Measurements from ENCODE around the gene LRRC72.

The LRRC72 gene

GRCh38 chr7:16558761-16559302, 32.2 kb downstream of the LRRC72 start:
- H3K27me3 Mint-ChIP-seq (ENCODE audit: low read depth): no peaks in the 10 kb centered on the region
- H3K27ac Mint-ChIP-seq: no peak overlapping the region
- TF ChIP-seq CTCF (IDR thresholded peaks at IDR 0.05; ENCODE audit: unreplicated experiment in 3 of 3): no peak
- H3K9me3 Mint-ChIP-seq: no peaks in the 10 kb centered on the region
- H3K4me1 Mint-ChIP-seq: no peaks in the 10 kb centered on the region
- no peak overlapping the region for H3K4me3 Mint-ChIP-seq
- H3K36me3 Mint-ChIP-seq (ENCODE audit: low read depth): no peaks in the 10 kb centered on the region

- no peaks in the 10 kb centered on the region for H3K36me3 Mint-ChIP-seq (ENCODE audit: low read depth)
- peaks cover 2% of the 10 kb centered on the region for H3K4me1 Mint-ChIP-seq
- TF ChIP-seq CTCF (IDR thresholded peaks at IDR 0.05; ENCODE audit: unreplicated experiment in 3 of 3): no peak
- no peaks in the 10 kb centered on the region for H3K9me3 Mint-ChIP-seq
- no peaks in the 10 kb centered on the region for H3K27me3 Mint-ChIP-seq (ENCODE audit: low read depth)
- no peak overlapping the region for H3K27ac Mint-ChIP-seq
- H3K4me3 Mint-ChIP-seq: no peak overlapping the region
These were observed 33.0 kb downstream of the LRRC72 start for GRCh38 chr7:16559497-16560179.

- Mint-ChIP-seq H3K4me3 (no peak overlapping the region), H3K36me3 (ENCODE audit: low read depth) (no peaks in the 10 kb centered on the region)
These were observed 35.3 kb downstream of the LRRC72 start for GRCh38 chr7:16561943-16562342.

GRCh38 chr7:16562456-16563220, 36.0 kb downstream of the LRRC72 start:
- Mint-ChIP-seq H3K9me3 (no peaks in the 10 kb centered on the region), H3K4me3 (no peak overlapping the region), H3K27ac (peak overlapping the region in 1 of 3 experiments; percentile 12), H3K27me3 (ENCODE audit: low read depth) (no peaks in the 10 kb centered on the region), H3K36me3 (ENCODE audit: low read depth) (no peaks in the 10 kb centered on the region), H3K4me1 (peaks cover 5% of the 10 kb centered on the region)
- no peak for TF ChIP-seq CTCF (IDR thresholded peaks at IDR 0.05; ENCODE audit: unreplicated experiment in 3 of 3)

More at GRCh38 chr7:16561943-16562342, 35.3 kb downstream of the LRRC72 start:
- Mint-ChIP-seq H3K27ac (no peak overlapping the region), H3K9me3 (no peaks in the 10 kb centered on the region), H3K27me3 (ENCODE audit: low read depth) (no peaks in the 10 kb centered on the region), H3K4me1 (peaks cover 5% of the 10 kb centered on the region)
- no peak for TF ChIP-seq CTCF (IDR thresholded peaks at IDR 0.05; ENCODE audit: unreplicated experiment in 3 of 3)

- peak overlapping the region in 1 of 3 experiments; percentile 12 for H3K27ac Mint-ChIP-seq
- no peaks in the 10 kb centered on the region for H3K9me3 Mint-ChIP-seq
- H3K27me3 Mint-ChIP-seq (ENCODE audit: low read depth): no peaks in the 10 kb centered on the region
- no peak for TF ChIP-seq CTCF (IDR thresholded peaks at IDR 0.05; ENCODE audit: unreplicated experiment in 3 of 3)
- H3K4me3 Mint-ChIP-seq: no peak overlapping the region
- no peaks in the 10 kb centered on the region for H3K36me3 Mint-ChIP-seq (ENCODE audit: low read depth)
- H3K4me1 Mint-ChIP-seq: peaks cover 5% of the 10 kb centered on the region
These were observed 36.8 kb downstream of the LRRC72 start for GRCh38 chr7:16563281-16564022.

All from nephron (organoid).